ENCODE results near the gene ABTB2. TPM values are rescaled to one million over a fixed set of nuclear protein-coding genes. Genes with fewer than 3 reads are reported as not detected.

ABTB2 gene
- total RNA-seq, 1 experiment from 2014 or later = 5.5 TPM

- Histone ChIP-seq H4K91ac (ENCODE audit: insufficient read length, low read depth, low read length) (no peak overlapping the region), H3K9ac (ENCODE audit: extremely low read depth, insufficient read length, low read length) (no peak overlapping the region), H3K27ac (ENCODE audit: insufficient read length, low read depth, low read length) (no peak overlapping the region), H3K4me1 (ENCODE audit: insufficient read depth, low read length) (peaks cover 5% of the 10 kb centered on the region; the same call in 1 of the 2 replicates), H2BK15ac (ENCODE audit: low read depth, low read length) (no peak overlapping the region), H2BK12ac (ENCODE audit: insufficient read length, low read depth, low read length) (no peak overlapping the region), H3K9me3 (ENCODE audit: control insufficient read depth, low read depth, low read length) (no peaks in the 10 kb centered on the region), H3K18ac (ENCODE audit: insufficient read length, low read depth, low read length) (no peak overlapping the region), H2BK5ac (ENCODE audit: insufficient read length, low read length) (no peak overlapping the region), H3K4me2 (ENCODE audit: insufficient read depth, insufficient read length, low read length) (no peak overlapping the region), H2AFZ (ENCODE audit: low read length) (no peak overlapping the region), H3K56ac (ENCODE audit: insufficient read length, low read depth, low read length) (no peak overlapping the region), H3K79me1 (ENCODE audit: insufficient read depth, low read depth, low read length, poor library complexity, severe bottlenecking) (no peaks in the 10 kb centered on the region), H3K23me2 (ENCODE audit: insufficient read length, low read depth, low read length, poor library complexity, severe bottlenecking) (no peaks in the 10 kb centered on the region), H3K14ac (ENCODE audit: insufficient read depth, low read length) (no peak overlapping the region), H4K5ac (ENCODE audit: insufficient read length, low read depth, low read length) (no peak overlapping the region), H3K4ac (ENCODE audit: low read depth, low read length) (no peak overlapping the region), H4K8ac (replicated peaks; ENCODE audit: insufficient read length, low read depth, low read length) (no peak overlapping the region), H2BK120ac (ENCODE audit: low read depth, low read length, poor library complexity, severe bottlenecking) (no peak overlapping the region), H3K79me2 (ENCODE audit: insufficient read depth, low read length) (no peaks in the 10 kb centered on the region), H3T11ph (ENCODE audit: low read length) (no peak overlapping the region), H2BK20ac (ENCODE audit: low read depth, low read length, poor library complexity, severe bottlenecking) (no peak overlapping the region), H4K20me1 (ENCODE audit: control insufficient read depth, insufficient read depth, insufficient read length) (no peaks in the 10 kb centered on the region), H3K23ac (ENCODE audit: insufficient read length, low read depth, low read length) (no peak overlapping the region), H3K27me3 (ENCODE audit: insufficient read depth, low read length) (no peaks in the 10 kb centered on the region), H2AK5ac (ENCODE audit: insufficient read length, low read length) (no peak overlapping the region)
- no peaks in the 10 kb centered on the region for H3K9me3 Mint-ChIP-seq
- TF ChIP-seq CTCF (conservative IDR thresholded peaks at IDR 0.05) = peak; percentile 38; the same call in 2 of the 3 replicates
- H3K4me3 Mint-ChIP-seq = no peak overlapping the region
- no peak overlapping the region for H3K27ac Mint-ChIP-seq
- DNase-seq = no peak
- no CpG with 5 or more reads among the region's 5 CpGs for WGBS (ENCODE audit: extremely low coverage, insufficient read length, low lambda C conversion rate)
- no peaks in the 10 kb centered on the region for H3K27me3 Mint-ChIP-seq (ENCODE audit: low read depth)
- no peaks in the 10 kb centered on the region for H3K36me3 Mint-ChIP-seq (ENCODE audit: insufficient read depth in 1 of 3, low read depth in 3 of 3)
- peaks cover 33 to 39% of the 10 kb centered on the region in 2 experiments for H3K4me1 Mint-ChIP-seq
Measured at GRCh38 chr11:34209809-34210208, 148.0 kb downstream of the ABTB2 start.
